Loucy (cell line): Measurements from ENCODE around the gene EIF4E3.

Experiments
- H2AFZ ChIP-seq: fragments of 200-600 bp; sonication (generic); 2 replicates; pipeline ENCODE4 v1.6.0; 2016; ENCODE audit warnings: antibody characterized with exemption, mild to moderate bottlenecking, low read length, moderate library complexity
- H3F3A ChIP-seq: fragments of 200-600 bp; 2 replicates; pipeline ENCODE4 v1.6.0; 2016; ENCODE audit warnings: antibody characterized with exemption, low read depth, mild to moderate bottlenecking
- H3K27me3 ChIP-seq: fragments of 200-600 bp; sonication (generic); 2 replicates; pipeline ENCODE4 v1.6.1; 2014; ENCODE audit warnings: low read length, mild to moderate bottlenecking; ENCODE audit not compliant: insufficient read depth, poor library complexity, severe bottlenecking
- H3K36me3 ChIP-seq: fragments of 200-600 bp; sonication (generic); 2 replicates; pipeline ENCODE4 v1.6.1; 2016; ENCODE audit warnings: low read length; ENCODE audit not compliant: insufficient read depth
- H3K4me1 ChIP-seq: fragments of 200-600 bp; sonication (generic); 2 replicates; pipeline ENCODE4 v1.5.1; 2014; ENCODE audit warnings: low read length, mild to moderate bottlenecking; ENCODE audit not compliant: insufficient read depth, poor library complexity, severe bottlenecking
- H3K4me2 ChIP-seq: fragments of 200-600 bp; sonication (generic); 2 replicates; pipeline ENCODE4 v1.6.0; 2014; ENCODE audit warnings: antibody characterized with exemption, low read length, low read depth, mild to moderate bottlenecking; ENCODE audit not compliant: poor library complexity, severe bottlenecking
- H3K4me3 ChIP-seq: fragments of 200-600 bp; sonication (generic); 2 replicates; pipeline ENCODE4 v1.5.1; 2014; ENCODE audit warnings: low read length, mild to moderate bottlenecking, mixed read lengths; ENCODE audit not compliant: poor library complexity, severe bottlenecking
- H3K79me2 ChIP-seq: fragments of 200-600 bp; sonication (generic); 2 replicates; pipeline ENCODE4 v1.6.1; 2014; ENCODE audit warnings: low read length; ENCODE audit not compliant: insufficient read depth
- H3K9ac ChIP-seq: fragments of 200-600 bp; sonication (generic); 2 replicates; pipeline ENCODE4 v1.6.0; 2014; ENCODE audit warnings: mild to moderate bottlenecking, low read depth, low read length, moderate library complexity; ENCODE audit not compliant: poor library complexity, severe bottlenecking
- H3K9me2 ChIP-seq: fragments of 200-600 bp; sonication (generic); replicated peaks from 2 replicates; pipeline ENCODE4 v1.6.1; 2016; ENCODE audit warnings: low read depth, low read length, mixed read lengths
- H3K9me3 ChIP-seq: fragments of 200-600 bp; sonication (generic); 2 replicates; pipeline ENCODE4 v1.6.1; 2014; ENCODE audit warnings: mild to moderate bottlenecking, antibody characterized with exemption, low read length, low read depth; ENCODE audit not compliant: insufficient read depth
- H4K20me1 ChIP-seq: fragments of 200-600 bp; sonication (generic); 2 replicates; pipeline ENCODE4 v1.6.0; 2014; ENCODE audit warnings: antibody characterized with exemption, low read length, mild to moderate bottlenecking; ENCODE audit not compliant: insufficient read depth, poor library complexity, severe bottlenecking
- CTCF ChIP-seq: fragments of 200-600 bp; sonication (generic); conservative IDR thresholded peaks from 2 replicates; pipeline ENCODE4 v1.5.1; 2014; ENCODE audit warnings: mild to moderate bottlenecking, antibody characterized with exemption, low read length
- EZH2phosphoT487 ChIP-seq: fragments of 200-600 bp; IDR thresholded peaks from 2 replicates; pipeline ENCODE4 v1.6.1; 2018; ENCODE audit warnings: antibody characterized with exemption, mild to moderate bottlenecking, moderate library complexity, borderline replicate concordance

The EIF4E3 gene

GRCh38 chr3:71628522-71628921 lies 96.7 kb downstream of the EIF4E3 start:
- no peaks in the 10 kb centered on the region for H3K79me2 ChIP-seq
- H3F3A ChIP-seq: no peaks in the 10 kb centered on the region
- no peaks in the 10 kb centered on the region for H4K20me1 ChIP-seq
- H3K9me2 ChIP-seq: no peaks in the 10 kb centered on the region
- no peaks in the 10 kb centered on the region for H3K36me3 ChIP-seq
- H3K4me2 ChIP-seq: no peak overlapping the region
- H3K27me3 ChIP-seq: no peaks in the 10 kb centered on the region
- no peak for TF ChIP-seq EZH2phosphoT487
- TF ChIP-seq CTCF: no peak
- H2AFZ ChIP-seq: no peak overlapping the region
- H3K4me1 ChIP-seq: no peaks in the 10 kb centered on the region
- H3K4me3 ChIP-seq: no peak overlapping the region
- no peaks in the 10 kb centered on the region for H3K9me3 ChIP-seq
- no peak overlapping the region for H3K9ac ChIP-seq

- H3K4me3 ChIP-seq: no peak overlapping the region
- no peaks in the 10 kb centered on the region for H3F3A ChIP-seq
- no peaks in the 10 kb centered on the region for H3K27me3 ChIP-seq
- TF ChIP-seq EZH2phosphoT487 (no peak), CTCF (no peak)
- H3K79me2 ChIP-seq: no peaks in the 10 kb centered on the region
- no peaks in the 10 kb centered on the region for H3K4me1 ChIP-seq
- no peaks in the 10 kb centered on the region for H4K20me1 ChIP-seq
- no peak overlapping the region for H3K9ac ChIP-seq
- no peak overlapping the region for H3K4me2 ChIP-seq
- H3K36me3 ChIP-seq: no peaks in the 10 kb centered on the region
- H3K9me2 ChIP-seq: no peaks in the 10 kb centered on the region
- H2AFZ ChIP-seq: no peak overlapping the region
- H3K9me3 ChIP-seq: no peaks in the 10 kb centered on the region
Measured at GRCh38 chr3:71625676-71626075, 99.5 kb downstream of the EIF4E3 start.
